Skin epidermis (tissue), 12 donors: ENCODE results near the gene IMMP2L.
"Not testable (repeated sequence)": the region's sequence is repeated elsewhere in the genome, so short reads cannot be mapped to it uniquely, and the experiment has no call there.

ENCODE experiments used
- H3K27ac ChIP-seq, 21 experiments: fragments of 200-600 bp; sonication (generic) in 11 of 21; one replicate each; pipeline ENCODE4 v1.5.0; 2020; ENCODE audit warnings: mild to moderate bottlenecking in 3 of 21, inconsistent platforms in 2 of 21, moderate library complexity in 2 of 21
- H3K4me3 ChIP-seq, 7 experiments: fragments of 200-600 bp; sonication (generic) in 2 of 7; one replicate each; pipeline ENCODE4 v1.5.0; 2020; ENCODE audit warnings: inconsistent platforms in 2 of 7, mild to moderate bottlenecking in 2 of 7, moderate library complexity in 1 of 7

IMMP2L gene

GRCh38 chr7:111292026-111292470, 270.2 kb downstream of the IMMP2L start:
- H3K27ac ChIP-seq: no peak overlapping the region
- no peak overlapping the region for H3K4me3 ChIP-seq

DNA sequence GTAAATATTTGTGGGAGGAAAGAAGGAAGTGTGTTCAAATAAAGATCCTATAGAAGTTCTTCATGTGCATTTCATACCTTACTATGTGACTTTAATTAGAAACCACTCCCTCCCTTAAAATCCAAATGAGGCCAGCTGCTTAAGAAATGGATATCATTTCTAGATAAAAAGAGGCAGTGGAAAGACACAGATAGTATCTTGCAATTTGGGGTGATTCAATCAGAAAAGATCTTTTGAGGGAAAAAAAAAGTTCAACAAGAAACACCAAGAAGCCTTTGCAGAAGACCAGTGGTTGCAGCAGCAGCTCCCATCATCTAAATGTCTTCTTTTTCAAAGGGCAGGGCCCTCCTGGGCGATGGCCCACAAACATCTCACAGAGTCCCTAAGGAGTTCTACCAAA, 271.3 kb downstream of the IMMP2L start:
- H3K27ac ChIP-seq: no peak overlapping the region
- H3K4me3 ChIP-seq: no peak overlapping the region

DNA sequence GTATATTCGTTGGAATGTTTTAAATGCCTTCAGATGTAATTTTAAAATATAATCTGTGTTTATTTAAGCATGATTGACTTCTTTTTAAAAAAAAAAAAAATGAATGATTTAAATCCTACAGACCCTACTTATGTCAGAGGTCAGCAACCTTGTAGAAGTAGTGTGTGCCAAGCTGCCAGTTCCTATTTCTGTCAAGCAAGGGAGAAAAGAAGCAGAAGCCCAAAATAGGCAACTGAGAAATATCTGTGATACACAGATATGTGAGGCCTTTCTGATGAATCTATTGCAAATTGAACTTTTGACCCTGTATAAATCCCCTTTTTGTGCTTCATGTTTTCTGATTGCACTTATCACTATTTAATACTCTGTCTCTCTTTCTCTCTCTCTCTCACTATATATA, 271.9 kb downstream of the IMMP2L start:
- H3K4me3 ChIP-seq: no peak overlapping the region
- H3K27ac ChIP-seq: no peak overlapping the region

DNA sequence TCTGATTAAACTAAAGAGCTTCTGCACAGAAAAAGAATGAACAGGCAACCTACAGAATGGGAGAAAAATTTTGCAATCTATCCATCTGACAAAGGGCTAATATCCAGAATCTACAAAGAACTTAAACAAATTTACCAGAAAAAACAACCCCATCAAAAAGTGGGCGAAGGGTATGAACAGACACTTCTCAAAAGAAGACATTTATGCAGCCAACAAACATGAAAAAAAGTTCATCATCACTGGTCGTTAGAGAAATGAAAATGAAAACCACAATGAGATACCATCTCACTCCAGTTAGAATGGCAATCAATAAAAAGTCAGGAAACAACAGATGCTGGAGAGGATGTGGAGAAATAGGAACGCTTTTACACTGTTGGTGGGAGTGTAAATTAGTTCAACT, 273.9 kb downstream of the IMMP2L start:
- H3K27ac ChIP-seq, H3K4me3 ChIP-seq: not testable (repeated sequence)

GRCh38 chr7:111282626-111283025, 279.7 kb downstream of the IMMP2L start:
- Histone ChIP-seq H3K4me3 (no peak overlapping the region), H3K27ac (no peak overlapping the region)

GRCh38 chr7:111274857-111275256, 287.4 kb downstream of the IMMP2L start:
- no peak overlapping the region for H3K4me3 ChIP-seq
- no peak overlapping the region for H3K27ac ChIP-seq

DNA sequence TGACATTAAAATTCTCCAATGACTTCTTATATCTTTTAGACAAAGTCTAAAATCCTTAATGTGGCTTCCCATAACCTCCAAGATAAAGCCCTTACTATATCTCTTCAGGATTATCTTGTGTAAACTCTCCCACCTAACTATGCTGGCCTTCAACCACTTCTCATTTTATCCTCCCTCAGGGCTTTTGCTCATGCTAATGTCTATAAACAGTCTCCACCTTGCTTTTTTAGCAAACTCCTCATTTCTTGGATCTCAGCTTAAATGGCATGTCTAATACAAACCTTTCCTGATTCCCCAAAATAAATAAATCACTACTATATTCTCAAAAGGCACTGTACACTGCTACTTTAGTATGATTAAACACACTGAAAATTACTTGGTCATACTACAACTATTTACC, 290.2 kb downstream of the IMMP2L start:
- no peak overlapping the region for H3K27ac ChIP-seq
- H3K4me3 ChIP-seq: no peak overlapping the region

DNA sequence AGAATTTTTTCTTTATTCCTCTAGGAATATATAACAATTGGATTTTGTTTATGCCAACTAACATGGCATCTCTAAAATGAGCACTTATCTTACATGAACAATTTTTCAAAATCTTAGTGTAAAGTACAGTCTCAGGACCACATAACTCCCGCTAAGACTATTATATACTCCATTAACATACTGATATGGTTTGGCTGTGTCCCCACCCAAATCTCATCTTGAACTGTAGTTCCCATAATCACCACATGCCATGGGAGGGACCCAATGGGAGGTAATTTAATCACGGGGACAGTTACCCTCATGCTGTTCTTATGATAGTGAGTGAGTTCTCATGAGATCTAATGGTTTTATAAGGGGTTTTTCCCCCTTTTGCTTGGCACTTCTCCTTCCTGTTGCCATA, 291.5 kb downstream of the IMMP2L start:
- H3K4me3 ChIP-seq, H3K27ac ChIP-seq: not testable (repeated sequence)

DNA sequence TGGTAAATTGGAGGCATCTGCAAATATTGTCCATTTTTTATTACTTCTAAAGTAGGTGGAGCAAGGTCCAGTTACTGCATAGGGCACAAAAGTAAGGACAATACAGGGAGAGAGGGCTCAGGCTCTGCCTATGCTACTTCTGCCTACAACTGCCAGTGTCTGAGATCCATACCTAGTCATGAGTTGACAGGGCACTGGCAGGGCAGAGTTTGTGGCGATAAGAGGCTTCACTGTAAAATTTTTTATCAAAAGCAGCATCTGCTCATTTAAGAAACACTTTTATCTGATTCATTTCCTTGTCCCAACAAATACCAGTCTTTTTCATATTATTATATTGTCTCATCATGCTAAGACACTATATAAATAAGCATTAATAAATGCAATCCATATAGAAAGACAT, 293.4 kb downstream of the IMMP2L start:
- no peak overlapping the region for H3K27ac ChIP-seq

DNA sequence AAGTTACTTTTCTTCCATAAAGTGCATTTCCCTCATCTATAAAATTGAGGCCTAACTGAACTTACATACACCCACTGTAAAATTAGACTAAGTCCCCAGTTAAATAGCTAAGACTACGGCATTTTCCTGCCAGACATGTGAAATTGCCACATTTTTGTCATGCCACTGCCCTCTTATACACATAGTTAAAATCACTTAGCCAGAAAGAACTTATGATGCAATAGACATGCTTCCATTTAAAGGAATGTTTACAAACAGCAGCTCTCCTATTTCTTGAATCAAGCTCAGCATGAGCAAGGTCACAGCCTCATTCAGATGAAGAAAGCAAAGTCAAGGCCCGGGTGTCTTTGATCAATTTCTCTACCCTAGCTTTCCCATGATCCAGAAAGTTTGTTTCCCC, 295.7 kb downstream of the IMMP2L start:
- no peak overlapping the region for H3K4me3 ChIP-seq
- H3K27ac ChIP-seq: no peak overlapping the region

More for the DNA sequence above, 293.4 kb downstream of the IMMP2L start:
- H3K4me3 ChIP-seq: no peak overlapping the region

GRCh38 chr7:111265394-111265793, 296.9 kb downstream of the IMMP2L start:
- Histone ChIP-seq H3K4me3 (no peak overlapping the region), H3K27ac (no peak overlapping the region)

DNA sequence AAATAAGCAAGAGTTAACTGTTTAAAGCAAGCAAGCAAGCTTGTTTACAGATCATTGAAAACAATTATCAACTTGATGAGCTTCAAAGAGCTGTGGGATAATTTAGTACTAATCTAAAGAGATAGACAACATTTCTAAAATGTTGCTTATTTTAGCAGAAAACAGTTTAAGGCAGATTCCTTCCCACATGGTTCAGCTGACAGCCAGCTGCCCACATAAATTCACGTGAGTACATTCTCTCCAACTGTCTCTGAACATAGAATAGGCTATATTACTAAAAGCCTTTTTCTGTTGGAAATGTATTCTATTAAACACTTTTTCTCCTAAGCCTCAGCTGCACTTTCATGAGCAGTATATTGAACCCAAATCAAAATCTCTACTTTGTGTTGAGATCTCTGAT, 297.3 kb downstream of the IMMP2L start:
- Histone ChIP-seq H3K27ac (no peak overlapping the region), H3K4me3 (no peak overlapping the region)

DNA sequence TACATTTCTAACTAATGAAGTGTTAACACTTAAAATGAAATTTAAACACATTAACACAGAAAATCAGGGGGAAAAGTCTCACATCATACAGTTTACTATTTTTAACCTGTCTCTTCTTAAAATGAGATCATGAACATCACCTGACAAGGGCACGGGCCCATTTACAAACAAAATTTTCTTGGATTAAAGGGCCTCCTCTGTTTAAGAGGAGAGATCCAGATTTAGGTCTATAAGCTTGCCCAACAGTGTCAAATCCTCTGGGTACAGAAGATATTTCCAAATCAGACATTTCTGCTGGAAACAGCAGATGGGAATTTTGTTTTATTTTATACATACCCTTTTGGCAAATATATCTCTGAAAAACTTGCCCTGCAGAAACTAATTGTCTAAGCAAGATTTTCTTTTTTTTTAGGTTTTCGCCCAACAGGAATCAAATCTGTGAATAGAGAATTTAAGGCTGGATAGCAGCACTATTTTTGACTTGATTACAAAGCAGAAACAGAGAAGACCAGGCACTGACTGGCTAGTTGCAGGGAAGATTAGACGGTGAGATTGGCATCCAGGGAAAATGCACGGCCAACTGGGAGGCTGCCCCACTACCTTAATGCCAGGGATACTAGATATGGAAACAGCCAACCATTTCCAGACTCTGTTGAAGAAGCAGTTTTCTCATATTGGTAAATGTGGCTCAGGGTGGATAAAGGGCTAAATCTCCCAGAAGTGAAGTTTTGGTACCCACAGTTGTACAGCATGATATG, 298.0 kb downstream of the IMMP2L start:
- no peak overlapping the region for H3K4me3 ChIP-seq

GRCh38 chr7:111262293-111263116, 299.8 kb downstream of the IMMP2L start:
- Histone ChIP-seq H3K4me3 (no peak overlapping the region), H3K27ac (no peak overlapping the region)

More for the DNA sequence above, 298.0 kb downstream of the IMMP2L start:
- no peak overlapping the region for H3K27ac ChIP-seq

GRCh38 chr7:111261496-111261895, 300.8 kb downstream of the IMMP2L start:
- Histone ChIP-seq H3K4me3 (no peak overlapping the region), H3K27ac (no peak overlapping the region)

DNA sequence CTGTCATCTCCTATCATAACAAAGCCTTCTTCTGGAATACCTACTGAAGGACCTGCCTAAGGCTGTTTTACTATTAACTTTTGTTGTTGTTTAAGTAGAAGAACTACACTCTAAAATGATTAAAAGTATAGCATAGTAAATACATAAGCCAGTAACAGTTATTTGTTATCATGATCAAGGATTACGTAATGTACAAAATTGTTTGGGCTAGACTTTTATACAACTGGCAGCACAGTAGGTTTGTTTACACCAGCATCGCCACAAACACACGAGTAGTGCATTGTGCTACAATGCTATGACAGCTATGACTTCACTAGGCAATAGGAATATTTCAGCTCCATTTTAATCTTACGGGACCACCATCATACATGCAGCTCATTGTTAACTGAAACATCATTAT, 302.3 kb downstream of the IMMP2L start:
- Histone ChIP-seq H3K4me3 (no peak overlapping the region), H3K27ac (no peak overlapping the region)

DNA sequence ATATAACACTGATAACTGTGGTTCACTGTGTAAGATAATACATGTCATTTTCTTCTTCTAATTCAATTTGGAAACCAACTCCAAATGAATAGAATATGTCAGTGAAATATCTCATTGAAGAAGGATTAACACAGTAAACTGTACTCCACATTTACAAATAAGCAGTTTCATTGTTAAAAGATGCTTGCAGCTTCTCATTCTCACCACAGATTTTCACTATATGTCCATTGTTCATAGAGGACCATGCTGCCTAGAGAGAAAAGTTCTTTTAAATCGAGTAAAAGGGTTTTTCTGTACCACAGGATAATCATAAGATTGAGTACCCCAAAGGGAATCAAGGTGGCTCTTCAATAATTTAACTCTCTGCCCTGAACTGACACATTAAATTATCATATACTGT, 305.9 kb downstream of the IMMP2L start:
- Histone ChIP-seq H3K4me3 (no peak overlapping the region), H3K27ac (no peak overlapping the region)

DNA sequence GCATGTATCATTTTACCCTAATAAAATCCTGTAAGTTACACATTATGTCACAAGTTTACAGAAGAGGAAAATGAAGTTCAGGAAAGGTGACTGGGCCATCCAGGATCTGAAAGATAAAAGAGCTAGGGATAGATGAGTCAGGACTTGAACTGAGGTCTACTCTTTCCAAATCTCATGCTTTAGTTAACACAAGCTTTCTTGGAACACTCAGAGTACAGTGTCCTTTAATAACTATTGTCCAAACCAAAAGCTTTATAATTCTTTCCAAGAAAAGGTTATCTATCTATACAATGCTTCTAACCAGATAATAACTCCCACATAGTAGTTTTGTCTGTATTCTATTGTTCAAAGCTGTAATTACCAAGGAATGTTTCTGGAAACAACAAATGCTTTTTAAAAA, 306.7 kb downstream of the IMMP2L start:
- Histone ChIP-seq H3K4me3 (no peak overlapping the region), H3K27ac (no peak overlapping the region)

- not testable (repeated sequence) for H3K27ac ChIP-seq, H3K4me3 ChIP-seq
Measured at GRCh38 chr7:111251365-111251764, 310.9 kb downstream of the IMMP2L start.

- H3K4me3 ChIP-seq, H3K27ac ChIP-seq: not testable (repeated sequence)
Measured at GRCh38 chr7:111249807-111250206, 312.5 kb downstream of the IMMP2L start.

DNA sequence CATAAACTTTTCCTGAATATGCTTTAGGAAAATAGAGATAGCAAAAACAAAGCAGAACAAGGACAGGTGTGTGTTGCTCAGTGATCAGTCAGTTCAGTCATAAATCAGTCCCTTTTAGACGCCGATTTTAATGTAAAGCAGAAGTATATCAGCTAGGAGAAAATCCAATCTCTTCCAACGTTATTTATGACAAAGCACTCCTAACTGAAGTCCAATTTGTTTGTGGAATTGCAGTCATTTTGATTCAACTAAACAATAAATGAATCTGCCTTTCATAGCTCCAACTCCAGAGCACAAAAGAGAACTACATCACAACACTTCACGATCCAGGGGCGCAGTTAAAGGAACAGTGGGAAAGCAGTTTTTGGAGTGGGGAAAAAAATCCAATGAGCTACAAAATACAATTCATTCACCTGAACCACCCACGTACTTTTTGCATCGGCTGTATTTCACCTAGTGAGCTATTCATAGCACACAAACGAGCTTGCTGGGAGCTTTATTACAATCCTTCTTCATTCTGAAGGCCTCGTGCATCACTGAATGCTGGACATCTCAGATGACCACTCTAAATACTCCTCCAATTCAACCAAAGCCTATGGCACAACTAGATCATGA, 320.0 kb downstream of the IMMP2L start:
- no peak overlapping the region for H3K27ac ChIP-seq
- H3K4me3 ChIP-seq: no peak overlapping the region
